IMR-90 (cell line): ENCODE measurements around the gene HSD17B8. TPM values are rescaled to one million over a fixed set of nuclear protein-coding genes. Genes with fewer than 3 reads are reported as not detected.

Experiments
- ATAC-seq: fragments of 200-7000 bp; cut with Tn5 transposase; 2 replicates; pipeline ENCODE4 v1.9.1; 2020; ENCODE audit warnings: low read depth, mild to moderate bottlenecking, moderate library complexity
- BruUV-seq: library from RNA; stranded (reverse); fragments of 400-500 nt; replicated peaks from 2 replicates; lab custom pipeline; 2021; lab: Mats Ljungman, UMichigan
- CTCF ChIA-PET: fragments of 300-600 bp; formaldehyde crosslinking; extraction: SDS; loops from one replicate; lab custom pipeline; 2021; ENCODE audit warnings: antibody characterized with exemption; lab: Yijun Ruan, JAX
- POLR2A ChIA-PET: fragments of 300-600 bp; sonication (Branson Sonifier 250); formaldehyde crosslinking; loops from one replicate; lab custom pipeline; 2022; ENCODE audit warnings: antibody characterized with exemption; ENCODE audit not compliant: unreplicated experiment; lab: Charles Lee
- DNase-seq: peaks from one replicate; pipeline ENCODE4 v3.0.0; 2013
- H2AFZ ChIP-seq: replicated peaks from 2 replicates; pipeline ENCODE3; 2013; ENCODE audit warnings: low read length, mild to moderate bottlenecking; ENCODE audit not compliant: poor library complexity
- H2AK5ac ChIP-seq: 2 replicates; pipeline ENCODE4 v1.6.1; 2013; ENCODE audit warnings: low read depth, low read length, inconsistent platforms
- H2AK9ac ChIP-seq: replicated peaks from 2 replicates; pipeline ENCODE3; 2013; ENCODE audit warnings: mild to moderate bottlenecking, low read depth, low read length, moderate library complexity; ENCODE audit not compliant: poor library complexity
- H2BK120ac ChIP-seq: 2 replicates; pipeline ENCODE4 v1.6.1; 2013; ENCODE audit warnings: low read depth, low read length, inconsistent platforms
- H2BK15ac ChIP-seq: 3 replicates; pipeline ENCODE4 v1.6.1; 2013; ENCODE audit warnings: low read depth, low read length, inconsistent platforms
- H2BK20ac ChIP-seq: 2 replicates; pipeline ENCODE4 v1.6.1; 2013; ENCODE audit warnings: low read depth, mild to moderate bottlenecking, inconsistent platforms, low read length, moderate library complexity
- H2BK5ac ChIP-seq: 2 replicates; pipeline ENCODE4 v1.6.1; 2013; ENCODE audit warnings: mild to moderate bottlenecking, low read depth, low read length, inconsistent platforms; ENCODE audit not compliant: poor library complexity, severe bottlenecking
- H3K14ac ChIP-seq: replicated peaks from 2 replicates; pipeline ENCODE4 v1.6.1; 2013; ENCODE audit warnings: low read depth, low read length, inconsistent platforms
- H3K18ac ChIP-seq: 2 replicates; pipeline ENCODE4 v1.6.1; 2013; ENCODE audit warnings: low read depth, low read length, control low read depth
- H3K23ac ChIP-seq: 2 replicates; pipeline ENCODE4 v1.6.1; 2013; ENCODE audit warnings: low read depth, low read length, inconsistent platforms
- H3K27ac ChIP-seq: 2 replicates; pipeline ENCODE4 v1.5.1; 2013; ENCODE audit warnings: mild to moderate bottlenecking, control low read depth, low read length; ENCODE audit not compliant: insufficient read depth
- H3K27me3 ChIP-seq: 2 replicates; pipeline ENCODE4 v1.6.1; 2013; ENCODE audit warnings: low read length; ENCODE audit not compliant: control insufficient read depth, insufficient read depth
- H3K36me3 ChIP-seq: 2 replicates; pipeline ENCODE4 v1.6.1; 2013; ENCODE audit warnings: low read length, mixed read lengths; ENCODE audit not compliant: control insufficient read depth, insufficient read depth
- H3K4ac ChIP-seq: 2 replicates; pipeline ENCODE4 v1.6.1; 2013; ENCODE audit warnings: low read depth, low read length, inconsistent platforms
- H3K4me1 ChIP-seq: 2 replicates; pipeline ENCODE4 v1.6.1; 2013; ENCODE audit warnings: low read length, mixed read lengths; ENCODE audit not compliant: control insufficient read depth, insufficient read depth
- H3K4me2 ChIP-seq: 2 replicates; pipeline ENCODE4 v1.6.1; 2013; ENCODE audit warnings: low read depth, mild to moderate bottlenecking, control low read depth, low read length, moderate library complexity
- H3K4me3 ChIP-seq: 2 replicates; pipeline ENCODE4 v1.5.1; 2013; ENCODE audit warnings: low read depth, mild to moderate bottlenecking, control low read depth, low read length, moderate library complexity; ENCODE audit not compliant: insufficient read depth
- H3K56ac ChIP-seq: 2 replicates; pipeline ENCODE4 v1.6.1; 2013; ENCODE audit warnings: low read length, inconsistent platforms; ENCODE audit not compliant: insufficient read depth; ENCODE audit errors: extremely low read depth
- H3K79me1 ChIP-seq, 2 experiments: 2 replicates each; pipeline ENCODE4 v1.6.1; 2013; ENCODE audit warnings: low read length in 2 of 2, inconsistent platforms in 1 of 2, low read depth in 1 of 2
- H3K9ac ChIP-seq: 2 replicates; pipeline ENCODE4 v1.6.1; 2013; ENCODE audit warnings: low read depth, low read length, control low read depth
- H3K9me1 ChIP-seq: 2 replicates; pipeline ENCODE4 v1.6.1; 2013; ENCODE audit warnings: low read length, inconsistent platforms; ENCODE audit not compliant: insufficient read depth
- H3K9me3 ChIP-seq: 2 replicates; pipeline ENCODE4 v1.6.1; 2013; ENCODE audit warnings: low read length; ENCODE audit not compliant: control insufficient read depth, insufficient read depth
- H4K20me1 ChIP-seq: 2 replicates; pipeline ENCODE4 v1.6.1; 2013; ENCODE audit warnings: low read length, inconsistent platforms; ENCODE audit not compliant: insufficient read depth
- H4K5ac ChIP-seq: 2 replicates; pipeline ENCODE4 v1.6.1; 2013; ENCODE audit warnings: mild to moderate bottlenecking, low read depth, low read length, control low read depth
- H4K8ac ChIP-seq, 2 experiments: 2 replicates each; pipeline ENCODE4 v1.6.1; 2013; ENCODE audit warnings: low read depth in 2 of 2, low read length in 2 of 2, control low read depth in 1 of 2, inconsistent platforms in 1 of 2
- H4K91ac ChIP-seq: 2 replicates; pipeline ENCODE4 v1.6.1; 2013; ENCODE audit warnings: low read depth, low read length, inconsistent platforms; ENCODE audit not compliant: insufficient read depth
- BHLHE40 ChIP-seq: fragments of 150-350 bp; IDR thresholded peaks from 2 replicates; pipeline ENCODE4 v1.6.1; 2016; ENCODE audit warnings: mild to moderate bottlenecking, low read depth, low read length
- CEBPB ChIP-seq: IDR thresholded peaks from 2 replicates; pipeline ENCODE4 v1.6.1; 2012; ENCODE audit warnings: low read depth, low read length, improper control_type of control experiment
- CHD1 ChIP-seq: IDR thresholded peaks from 2 replicates; pipeline ENCODE4 v1.6.1; 2012; ENCODE audit warnings: low read depth, low read length, improper control_type of control experiment
- CTCF ChIP-seq: conservative IDR thresholded peaks from 2 replicates; pipeline ENCODE4 v1.5.1; 2012; ENCODE audit warnings: mild to moderate bottlenecking, low read depth, low read length, improper control_type of control experiment
- ELK1 ChIP-seq: fragments of 150-350 bp; IDR thresholded peaks from 2 replicates; pipeline ENCODE4 v1.6.1; 2016; ENCODE audit warnings: low read depth, mild to moderate bottlenecking, low read length, moderate library complexity, borderline replicate concordance
- FOS ChIP-seq: fragments of 150-350 bp; IDR thresholded peaks from 2 replicates; pipeline ENCODE4 v1.6.1; 2016; ENCODE audit warnings: low read depth, low read length
- MAFK ChIP-seq: IDR thresholded peaks from 2 replicates; pipeline ENCODE4 v1.6.1; 2012; ENCODE audit warnings: low read depth, low read length, improper control_type of control experiment
- MAZ ChIP-seq: IDR thresholded peaks from 2 replicates; pipeline ENCODE4 v1.6.1; 2012; ENCODE audit warnings: low read depth, mild to moderate bottlenecking, low read length, improper control_type of control experiment, moderate library complexity, borderline replicate concordance
- MXI1 ChIP-seq: IDR thresholded peaks from 2 replicates; pipeline ENCODE4 v1.6.1; 2012; ENCODE audit warnings: low read depth, mild to moderate bottlenecking, low read length, moderate library complexity, borderline replicate concordance
- NFE2L2 ChIP-seq: fragments of 150-350 bp; IDR thresholded peaks from 2 replicates; pipeline ENCODE4 v1.6.1; 2016; ENCODE audit warnings: low read depth, mild to moderate bottlenecking, low read length
- POLR2A ChIP-seq: IDR thresholded peaks from 2 replicates; pipeline ENCODE4 v1.6.1; 2012; ENCODE audit warnings: mild to moderate bottlenecking, low read depth, low read length
- RAD21 ChIP-seq: IDR thresholded peaks from 2 replicates; pipeline ENCODE4 v1.6.1; 2012; ENCODE audit warnings: low read length, improper control_type of control experiment
- RCOR1 ChIP-seq: IDR thresholded peaks from 2 replicates; pipeline ENCODE4 v1.6.1; 2012; ENCODE audit warnings: mild to moderate bottlenecking, low read length, improper control_type of control experiment; ENCODE audit not compliant: insufficient replicate concordance
- RFX5 ChIP-seq: IDR thresholded peaks from 2 replicates; pipeline ENCODE4 v1.8.0; 2012; ENCODE audit warnings: low read depth, mild to moderate bottlenecking, low read length, moderate library complexity
- SMC3 ChIP-seq: fragments of 150-350 bp; IDR thresholded peaks from 2 replicates; pipeline ENCODE4 v1.6.1; 2016; ENCODE audit warnings: low read depth, mild to moderate bottlenecking, antibody characterized with exemption, low read length, moderate library complexity
- USF2 ChIP-seq: fragments of 150-350 bp; IDR thresholded peaks from 2 replicates; pipeline ENCODE4 v1.6.1; 2017; ENCODE audit warnings: mild to moderate bottlenecking, antibody characterized with exemption, low read length, low read depth
- WGBS, 2 experiments: methylation state at CpG; one replicate each; pipeline versions ENCODE4 v1.1.5 to v1.1.7; 2013; ENCODE audit warnings: missing lambda C conversion rate in 2 of 2; ENCODE audit not compliant: insufficient read length in 1 of 2; ENCODE audit errors: extremely low coverage in 2 of 2; 5-methylcytosine and 5-hydroxymethylcytosine counted together
- dilution Hi-C: fragments of 300-500 bp; cut with HindIII; formaldehyde crosslinking; loops from one replicate; pipeline ENCODE4 v1.14.3; 2018; ENCODE audit warnings: low sequenced_read_pairs; ENCODE audit not compliant: unreplicated experiment
- in situ Hi-C: fragments of 300-500 bp; cut with MboI; formaldehyde crosslinking; loops from 3 replicates; pipeline ENCODE4 v1.14.3; 2019; ENCODE audit warnings: low sequenced_read_pairs, inconsistent platforms, mixed read lengths
- intact Hi-C: fragments of 100-400 bp; cut with micrococcal nuclease; formaldehyde crosslinking; loops from 2 replicates; pipeline ENCODE4 v1.10.0; 2022
- polyA plus RNA-seq, 3 experiments: library from polyadenylated mRNA; depleted of rRNA; stranded (reverse); fragments of >200 nt; gene quantifications; 2 replicates each; pipeline ENCODE4 v1.2.3, GENCODE V29; 2012; ENCODE audit warnings: low replicate concordance in 1 of 3
- total RNA-seq: library from RNA; depleted of rRNA; stranded (reverse); fragments of >200 nt; gene quantifications from 2 replicates; pipeline ENCODE4 v1.2.3, GENCODE V29; 2012

HSD17B8 gene
- total and polyA plus RNA-seq, 2 of the 4 experiments (the other 2 are of a cell fraction): 1.6 to 4.3 TPM

GRCh38 chr6:33189164-33189563 is 15.3 kb upstream of the HSD17B8 start:
- WGBS, 2 experiments: 89% methylated on average over 3 of the region's 8 CpGs; no CpG with 5 or more reads in 1 of the 2 experiments
- Histone ChIP-seq H3K27me3 (peaks cover 56% of the 10 kb centered on the region), H3K4me3 (no peak overlapping the region), H2BK120ac (no peak overlapping the region), H4K8ac (no peak overlapping the region), H2BK5ac (no peak overlapping the region), H2AFZ (peak overlapping the region; percentile 58), H3K56ac (no peak overlapping the region), H3K4me2 (no peak overlapping the region), H2AK9ac (no peak overlapping the region), H3K9me3 (no peaks in the 10 kb centered on the region), H3K27ac (no peak overlapping the region), H4K20me1 (no peaks in the 10 kb centered on the region), H3K9me1 (no peaks in the 10 kb centered on the region), H3K23ac (no peak overlapping the region), H2BK20ac (no peak overlapping the region), H3K4me1 (peaks cover 2% of the 10 kb centered on the region; the same call in 1 of the 2 replicates), H4K5ac (no peak overlapping the region), H3K36me3 (peaks cover 3% of the 10 kb centered on the region; the same call in 1 of the 2 replicates), H3K4ac (no peak overlapping the region), H2AK5ac (no peak overlapping the region), H4K91ac (no peak overlapping the region), H2BK15ac (no peak overlapping the region), H3K14ac (no peak overlapping the region), H3K9ac (no peak overlapping the region), H3K18ac (no peak overlapping the region), H3K79me1 (no peaks in the 10 kb centered on the region)
- intact Hi-C loops: no loop called here
- dilution Hi-C loops: no loop called here
- DNase-seq (no peak), ATAC-seq (no peak)
- ChIA-PET POLR2A (interaction anchor here (1.2 kb wide), 1 partner anchor 10 kb away, joined by 3 read pairs; no protein-coding TSS in a partner anchor), CTCF (no interaction called here)
- BruUV-seq: no TSS peak
- in situ Hi-C loops: no loop called here
- TF ChIP-seq CTCF (no peak), RCOR1 (no peak), RFX5 (no peak), SMC3 (no peak), RAD21 (no peak), CEBPB (no peak), FOS (no peak), MAZ (no peak), CHD1 (no peak), POLR2A (no peak), ELK1 (no peak), USF2 (no peak), MAFK (no peak), MXI1 (no peak), NFE2L2 (no peak), BHLHE40 (no peak)
